HepG2 (cell line): ENCODE data around the gene CARHSP1. TPM values are rescaled to one million over a fixed set of nuclear protein-coding genes. Genes with fewer than 3 reads are reported as not detected.

Experiments
- ASH2L ChIP-seq: fragments of 300-600, 200-600 bp; sonication (generic); IDR thresholded peaks from 2 replicates; pipeline ENCODE4 v1.7.0; 2017; ENCODE audit warnings: low read depth, mild to moderate bottlenecking, moderate library complexity, mixed read lengths, low read length; ENCODE audit not compliant: insufficient read length
- BRD4 ChIP-seq: sonication (generic); formaldehyde crosslinking; IDR thresholded peaks from 2 replicates; pipeline ENCODE4 v1.4.0; 2020; ENCODE audit warnings: missing genetic modification reagents
- CBX1 ChIP-seq: IDR thresholded peaks from one replicate; pipeline ENCODE4 v1.6.1; 2016; ENCODE audit warnings: antibody characterized with exemption, low read depth
- DRAP1 ChIP-seq: IDR thresholded peaks from 2 replicates; pipeline ENCODE4 v1.6.1; 2016; ENCODE audit warnings: missing genetic modification reagents, missing compliant biosample characterization
- GTF2F1 ChIP-seq: fragments of 150-350 bp; IDR thresholded peaks from 2 replicates; pipeline ENCODE4 v1.6.1; 2014; ENCODE audit warnings: low read length
- IRF9 ChIP-seq: sonication (generic); formaldehyde crosslinking; IDR thresholded peaks from 2 replicates; pipeline ENCODE4 v1.8.0; 2022; ENCODE audit warnings: missing genetic modification reagents, mild to moderate bottlenecking, borderline replicate concordance
- KAT8 ChIP-seq: IDR thresholded peaks from 2 replicates; pipeline ENCODE4 v1.6.1; 2016; ENCODE audit warnings: missing genetic modification reagents, missing compliant biosample characterization
- LBX2 ChIP-seq: sonication (generic); formaldehyde crosslinking; IDR thresholded peaks from 2 replicates; pipeline ENCODE4 v1.5.0; 2020; ENCODE audit warnings: missing genetic modification reagents, mild to moderate bottlenecking, borderline replicate concordance
- NFE2L1 ChIP-seq: sonication (generic); formaldehyde crosslinking; IDR thresholded peaks from 2 replicates; pipeline ENCODE4 v1.4.0; 2020; ENCODE audit warnings: missing genetic modification reagents, mild to moderate bottlenecking, borderline replicate concordance
- NR1H2 ChIP-seq: sonication (generic); formaldehyde crosslinking; IDR thresholded peaks from 2 replicates; pipeline ENCODE4 v1.8.1; 2022; ENCODE audit warnings: low read depth, missing genetic modification reagents, borderline replicate concordance
- REL ChIP-seq: sonication (generic); formaldehyde crosslinking; conservative IDR thresholded peaks from 2 replicates; pipeline ENCODE4 v1.8.0; 2022; ENCODE audit warnings: mild to moderate bottlenecking, missing genetic modification reagents, moderate library complexity
- SMARCC2 ChIP-seq: fragments of 450-650 bp; IDR thresholded peaks from 2 replicates; pipeline ENCODE4 v1.6.1; 2017; ENCODE audit warnings: antibody characterized with exemption, mild to moderate bottlenecking
- TRIM22 ChIP-seq: fragments of 450-650 bp; IDR thresholded peaks from 2 replicates; pipeline ENCODE4 v1.6.1; 2017
- ZBTB34 ChIP-seq: sonication (generic); formaldehyde crosslinking; IDR thresholded peaks from 2 replicates; pipeline ENCODE4 v1.8.0; 2022; ENCODE audit warnings: mild to moderate bottlenecking, missing genetic modification reagents
- ZBTB38 ChIP-seq: sonication (generic); formaldehyde crosslinking; IDR thresholded peaks from 2 replicates; pipeline ENCODE4 v1.5.1; 2020; ENCODE audit warnings: mild to moderate bottlenecking, missing genetic modification reagents
- ZFP37 ChIP-seq: sonication (generic); formaldehyde crosslinking; IDR thresholded peaks from 2 replicates; pipeline ENCODE4 v1.4.0; 2020; ENCODE audit warnings: missing genetic modification reagents, borderline replicate concordance
- ZNF34 ChIP-seq: sonication (generic); formaldehyde crosslinking; IDR thresholded peaks from 2 replicates; pipeline ENCODE4 v1.4.0; 2020; ENCODE audit warnings: mild to moderate bottlenecking, missing genetic modification reagents, borderline replicate concordance
- ZNF512B ChIP-seq: sonication (generic); formaldehyde crosslinking; IDR thresholded peaks from 2 replicates; pipeline ENCODE4 v1.5.1; 2020; ENCODE audit warnings: missing genetic modification reagents, mild to moderate bottlenecking, borderline replicate concordance
- ZNF678 ChIP-seq: sonication (generic); formaldehyde crosslinking; IDR thresholded peaks from 2 replicates; pipeline ENCODE4 v1.4.0; 2020; ENCODE audit warnings: mild to moderate bottlenecking, missing genetic modification reagents
- ZNF776 ChIP-seq: sonication (generic); formaldehyde crosslinking; IDR thresholded peaks from 2 replicates; pipeline ENCODE4 v1.4.0; 2020; ENCODE audit warnings: mild to moderate bottlenecking, missing genetic modification reagents
- ZSCAN22 ChIP-seq: sonication (generic); formaldehyde crosslinking; IDR thresholded peaks from 2 replicates; pipeline ENCODE4 v1.4.0; 2020; ENCODE audit warnings: mild to moderate bottlenecking, missing genetic modification reagents
- ZSCAN9 ChIP-seq: IDR thresholded peaks from 2 replicates; pipeline ENCODE4 v1.6.1; 2016; ENCODE audit warnings: borderline replicate concordance
- polyA plus RNA-seq, 8 experiments: library from polyadenylated mRNA; depleted of rRNA in 3 of 8; stranded (reverse) in 7 of 8; unstranded in 1 of 8; fragments of >200 nt; fragmentation: Illumina TruSeq in 4 of 8; extraction: Trizol in 4 of 8; gene quantifications; 2 replicates each; pipeline versions ENCODE4 v1.2.1 to v1.2.3, GENCODE V29; 2011 to 2016; ENCODE audit warnings: low read depth in 4 of 8, missing spikeins in 1 of 8, mixed read lengths in 1 of 8; ENCODE audit not compliant: insufficient read depth in 1 of 8
- total RNA-seq, 5 experiments: library from RNA; depleted of rRNA; stranded (reverse); fragments of >200 nt; fragmentation: Illumina TruSeq; extraction: Trizol; gene quantifications; 2 replicates each; pipeline ENCODE4 v1.2.3, GENCODE V29; 2016; ENCODE audit warnings: low read depth in 1 of 5

CARHSP1 gene
- total and polyA plus RNA-seq, 2 of the 13 experiments (the other 11 are each of a cell fraction or from before 2014, with no cell fraction given), result 173 to 345 TPM

- TF ChIP-seq ASH2L (no peak), ZNF512B (CRISPR knock-in tag) (peak; percentile 79; the same call in 1 of the 2 replicates), CBX1 (no peak), KAT8 (CRISPR knock-in tag) (no peak), REL (CRISPR knock-in tag) (no peak), BRD4 (no peak), DRAP1 (CRISPR knock-in tag) (no peak), GTF2F1 (no peak), ZSCAN22 (CRISPR knock-in tag) (no peak), LBX2 (CRISPR knock-in tag) (no peak), SMARCC2 (no peak), NFE2L1 (CRISPR knock-in tag) (0 out of 2 replicates have a peak, but pooled peaks have one; percentile 12), ZBTB38 (CRISPR knock-in tag) (no peak), ZNF776 (CRISPR knock-in tag) (peak; percentile 33; the same call in 1 of the 2 replicates), ZBTB34 (no peak), ZFP37 (no peak), TRIM22 (no peak), ZSCAN9 (no peak), NR1H2 (CRISPR knock-in tag) (no peak), ZNF678 (CRISPR knock-in tag) (no peak), ZNF34 (no peak), IRF9 (CRISPR knock-in tag) (0 out of 2 replicates have a peak, but pooled peaks have one; percentile 13)
Observed at GRCh38 chr16:8858994-8859912, 9.6 kb downstream of the CARHSP1 start (continued).
